PC-9 (cell line): ENCODE data around the gene THSD7B. TPM values are rescaled to one million over a fixed set of nuclear protein-coding genes. Genes with fewer than 3 reads are reported as not detected.

Source experiments
- BruUV-seq: library from RNA; stranded (reverse); fragments of 400-500 nt; replicated peaks from 2 replicates; lab custom pipeline; 2021; lab: Mats Ljungman, UMichigan
- CTCF ChIA-PET: fragments of 300-600 bp; sonication (Branson Sonifier 250); formaldehyde crosslinking; loops from one replicate; lab custom pipeline; 2022; ENCODE audit warnings: antibody characterized with exemption; lab: Charles Lee
- POLR2A ChIA-PET: fragments of 300-600 bp; sonication (Branson Sonifier 250); formaldehyde crosslinking; loops from one replicate; lab custom pipeline; 2022; ENCODE audit warnings: antibody characterized with exemption; ENCODE audit not compliant: unreplicated experiment; lab: Charles Lee
- DNase-seq, 2 experiments: peaks; one replicate each; pipeline versions ENCODE4 v3.0.0 to v3.0.0-alpha.2; 2015 to 2022; ENCODE audit warnings: mixed read lengths in 1 of 2
- H2AFZ ChIP-seq: fragments of 200-600 bp; sonication (generic); 2 replicates; pipeline ENCODE4 v1.8.1; 2017; ENCODE audit warnings: antibody characterized with exemption
- H3F3A ChIP-seq: fragments of 200-600 bp; sonication (generic); 2 replicates; pipeline ENCODE4 v1.8.1; 2017; ENCODE audit warnings: antibody characterized with exemption, mild to moderate bottlenecking, low read depth; ENCODE audit not compliant: insufficient read depth
- H3K27ac ChIP-seq: fragments of 200-600 bp; sonication (generic); 2 replicates; pipeline ENCODE4 v1.6.1; 2016; ENCODE audit warnings: mixed run types
- H3K27me3 ChIP-seq: fragments of 200-600 bp; sonication (generic); 2 replicates; pipeline ENCODE4 v1.6.1; 2016; ENCODE audit warnings: low read depth, mixed run types; ENCODE audit not compliant: insufficient read depth
- H3K36me3 ChIP-seq: fragments of 200-600 bp; sonication (generic); 2 replicates; pipeline ENCODE4 v1.6.1; 2016; ENCODE audit warnings: low read depth, mixed run types
- H3K4me1 ChIP-seq: fragments of 200-600 bp; sonication (generic); replicated peaks from 2 replicates; pipeline ENCODE4 v1.6.1; 2016; ENCODE audit warnings: mixed run types; ENCODE audit not compliant: insufficient read depth
- H3K4me2 ChIP-seq: fragments of 200-600 bp; sonication (generic); 2 replicates; pipeline ENCODE4 v1.6.1; 2017; ENCODE audit warnings: mixed run types
- H3K4me3 ChIP-seq: fragments of 200-600 bp; sonication (generic); 2 replicates; pipeline ENCODE4 v1.6.1; 2016; ENCODE audit warnings: mixed run types
- H3K79me2 ChIP-seq: fragments of 200-600 bp; sonication (generic); 2 replicates; pipeline ENCODE4 v1.6.1; 2017; ENCODE audit warnings: low read depth, mixed run types
- H3K9me2 ChIP-seq: fragments of 200-600 bp; sonication (generic); 2 replicates; pipeline ENCODE4 v1.8.1; 2017; ENCODE audit warnings: mild to moderate bottlenecking; ENCODE audit not compliant: insufficient read depth
- H3K9me3 ChIP-seq: fragments of 200-600 bp; sonication (generic); 2 replicates; pipeline ENCODE4 v1.8.1; 2016; ENCODE audit warnings: low read depth; ENCODE audit not compliant: insufficient read depth
- H4K20me1 ChIP-seq: fragments of 200-600 bp; sonication (generic); 2 replicates; pipeline ENCODE4 v1.8.1; 2017; ENCODE audit not compliant: insufficient read depth
- CTCF ChIP-seq: fragments of 200-600 bp; sonication (generic); conservative IDR thresholded peaks from 2 replicates; pipeline ENCODE4 v1.6.1; 2017; ENCODE audit warnings: mixed run types, antibody characterized with exemption, mild to moderate bottlenecking, moderate library complexity
- EZH2 ChIP-seq: fragments of 200-600 bp; sonication (generic); IDR thresholded peaks from 2 replicates; pipeline ENCODE4 v1.8.0; 2017; ENCODE audit warnings: antibody characterized with exemption, low read depth
- intact Hi-C: fragments of 100-400 bp; cut with micrococcal nuclease; formaldehyde crosslinking; loops from one replicate; pipeline ENCODE4 v1.10.0; 2022; ENCODE audit not compliant: unreplicated experiment
- total RNA-seq: library from RNA; stranded (reverse); gene quantifications from 2 replicates; pipeline ENCODE4 v1.2.3, GENCODE V29; 2021

Gene THSD7B
- total RNA-seq, 1 experiment from 2014 or later: not detected

GRCh38 chr2:137194111-137194510 is 428.8 kb downstream of the THSD7B start:
- Histone ChIP-seq H4K20me1 (no peaks in the 10 kb centered on the region), H2AFZ (no peak overlapping the region), H3K4me3 (no peak overlapping the region), H3K27me3 (peaks cover 5% of the 10 kb centered on the region; the same call in 1 of the 2 replicates), H3K36me3 (no peaks in the 10 kb centered on the region), H3K9me3 (no peaks in the 10 kb centered on the region), H3K4me2 (no peak overlapping the region), H3K79me2 (no peaks in the 10 kb centered on the region), H3K4me1 (no peaks in the 10 kb centered on the region), H3F3A (no peaks in the 10 kb centered on the region), H3K27ac (no peak overlapping the region), H3K9me2 (no peaks in the 10 kb centered on the region)
- intact Hi-C loops: no loop called here
- TF ChIP-seq EZH2: no peak
- BruUV-seq: no TSS peak
- CTCF ChIA-PET: no interaction called here
- DNase-seq: no peak
- POLR2A ChIA-PET: no interaction called here

GRCh38 chr2:137199751-137200150 is 434.4 kb downstream of the THSD7B start:
- POLR2A ChIA-PET: no interaction called here
- Histone ChIP-seq H3K9me3 (no peaks in the 10 kb centered on the region), H3K36me3 (no peaks in the 10 kb centered on the region), H3K4me3 (no peak overlapping the region), H3K9me2 (no peaks in the 10 kb centered on the region; the same call in 1 of the 2 replicates), H3K79me2 (no peaks in the 10 kb centered on the region), H4K20me1 (no peaks in the 10 kb centered on the region), H3F3A (no peaks in the 10 kb centered on the region), H3K27ac (no peak overlapping the region), H2AFZ (no peak overlapping the region), H3K27me3 (peaks cover 5% of the 10 kb centered on the region; the same call in 1 of the 2 replicates), H3K4me1 (no peaks in the 10 kb centered on the region), H3K4me2 (no peak overlapping the region)
- DNase-seq: no peak
- intact Hi-C loops: no loop called here
- CTCF ChIA-PET: no interaction called here
- TF ChIP-seq CTCF: no peak
- TF ChIP-seq EZH2: no peak
- no TSS peak for BruUV-seq

GRCh38 chr2:137202318-137202717 is 437.0 kb downstream of the THSD7B start:
- no peak overlapping the region for H2AFZ ChIP-seq
- H3K4me3 ChIP-seq: no peak overlapping the region
- H3K27ac ChIP-seq: no peak overlapping the region
- no peaks in the 10 kb centered on the region; the same call in 1 of the 2 replicates for H3K9me2 ChIP-seq
- H3K79me2 ChIP-seq: no peaks in the 10 kb centered on the region
- H3K4me2 ChIP-seq: no peak overlapping the region
- H3F3A ChIP-seq: no peaks in the 10 kb centered on the region
- ChIA-PET POLR2A (no interaction called here), CTCF (no interaction called here)
- BruUV-seq: no TSS peak
- TF ChIP-seq CTCF: no peak
- no peak for TF ChIP-seq EZH2
- H3K4me1 ChIP-seq: no peaks in the 10 kb centered on the region
- intact Hi-C loops: no loop called here
- peaks cover 5% of the 10 kb centered on the region; the same call in 1 of the 2 replicates for H3K27me3 ChIP-seq
- no peaks in the 10 kb centered on the region for H3K36me3 ChIP-seq
- H3K9me3 ChIP-seq: no peaks in the 10 kb centered on the region
- H4K20me1 ChIP-seq: no peaks in the 10 kb centered on the region
- DNase-seq: peak in 1 of 2 experiments; percentile 3

- no peaks in the 10 kb centered on the region for H3K36me3 ChIP-seq
- CTCF ChIA-PET: no interaction called here
- no peaks in the 10 kb centered on the region for H4K20me1 ChIP-seq
- no peak overlapping the region for H2AFZ ChIP-seq
- POLR2A ChIA-PET: no interaction called here
- H3K4me1 ChIP-seq: no peaks in the 10 kb centered on the region
- BruUV-seq: no TSS peak
- H3K27me3 ChIP-seq: no peaks in the 10 kb centered on the region
- H3K4me3 ChIP-seq: no peak overlapping the region
- TF ChIP-seq EZH2 (no peak), CTCF (no peak)
- no peak for DNase-seq
- H3K9me3 ChIP-seq: no peaks in the 10 kb centered on the region
- H3K79me2 ChIP-seq: no peaks in the 10 kb centered on the region
- H3F3A ChIP-seq: no peaks in the 10 kb centered on the region
- intact Hi-C loops: no loop called here
- H3K4me2 ChIP-seq: no peak overlapping the region
- H3K27ac ChIP-seq: no peak overlapping the region
- no peaks in the 10 kb centered on the region; the same call in 1 of the 2 replicates for H3K9me2 ChIP-seq
Observed at GRCh38 chr2:137205324-137205723, 440.0 kb downstream of the THSD7B start.
